ENCODE results near the gene FHDC1. TPM values are rescaled to one million over a fixed set of nuclear protein-coding genes. Genes with fewer than 3 reads are reported as not detected.

FHDC1 gene
- total RNA-seq, 1 experiment from 2014 or later: 19.9 TPM

GRCh38 chr4:152994038-152994437 is 57.9 kb downstream of the FHDC1 start:
- Mint-ChIP-seq H3K27me3 (ENCODE audit: low read depth) (peaks cover 12% of the 10 kb centered on the region), H3K4me1 (peaks cover 28 to 33% of the 10 kb centered on the region in 2 experiments), H3K9me3 (no peaks in the 10 kb centered on the region; a peak in 1 of 5 replicates), H3K27ac (no peak overlapping the region; a peak in 1 of 7 replicates), H3K4me3 (no peak overlapping the region), H3K36me3 (ENCODE audit: insufficient read depth in 1 of 3, low read depth in 3 of 3) (no peaks in the 10 kb centered on the region; a peak in 1 of 7 replicates)
- no peak overlapping the region for H4K5ac ChIP-seq (ENCODE audit: insufficient read length, low read depth, low read length)
- no peak overlapping the region for H4K91ac ChIP-seq (ENCODE audit: insufficient read length, low read depth, low read length)
- H2BK5ac ChIP-seq (ENCODE audit: insufficient read length, low read length): no peak overlapping the region
- no CpG with 5 or more reads among the region's 3 CpGs for WGBS (ENCODE audit: extremely low coverage, insufficient read length, low lambda C conversion rate)
- H3K27ac ChIP-seq (ENCODE audit: insufficient read length, low read depth, low read length): no peak overlapping the region
- no peaks in the 10 kb centered on the region for H3K79me2 ChIP-seq (ENCODE audit: insufficient read depth, low read length)
- H2BK120ac ChIP-seq (ENCODE audit: low read depth, low read length, poor library complexity, severe bottlenecking): no peak overlapping the region
- no peak overlapping the region for H2AFZ ChIP-seq (ENCODE audit: low read length)
- DNase-seq: no peak
- H3K4me2 ChIP-seq (ENCODE audit: insufficient read depth, insufficient read length, low read length): no peak overlapping the region
- no peak overlapping the region for H3K56ac ChIP-seq (ENCODE audit: insufficient read length, low read depth, low read length)
- H3K9ac ChIP-seq (ENCODE audit: extremely low read depth, insufficient read length, low read length): no peak overlapping the region
- no peak overlapping the region for H2BK15ac ChIP-seq (ENCODE audit: low read depth, low read length)
- no peak overlapping the region for H3K18ac ChIP-seq (ENCODE audit: insufficient read length, low read depth, low read length)
- H3K4me1 ChIP-seq (ENCODE audit: insufficient read depth, low read length): peaks cover 6% of the 10 kb centered on the region; the same call in 1 of the 2 replicates
- no peaks in the 10 kb centered on the region; the same call in 1 of the 2 replicates for H3K27me3 ChIP-seq (ENCODE audit: insufficient read depth, low read length)
- no peak overlapping the region for H3K14ac ChIP-seq (ENCODE audit: insufficient read depth, low read length)
- no peak overlapping the region for H3K23ac ChIP-seq (ENCODE audit: insufficient read length, low read depth, low read length)
- no peak for TF ChIP-seq CTCF (conservative IDR thresholded peaks at IDR 0.05)
- H2BK12ac ChIP-seq (ENCODE audit: insufficient read length, low read depth, low read length): no peak overlapping the region
- no peak overlapping the region for H2BK20ac ChIP-seq (ENCODE audit: low read depth, low read length, poor library complexity, severe bottlenecking)
- H2AK5ac ChIP-seq (ENCODE audit: insufficient read length, low read length): no peak overlapping the region
- H3K79me1 ChIP-seq (ENCODE audit: insufficient read depth, low read depth, low read length, poor library complexity, severe bottlenecking): no peaks in the 10 kb centered on the region
- no peak overlapping the region for H3K4ac ChIP-seq (ENCODE audit: low read depth, low read length)
- H3K9me3 ChIP-seq (ENCODE audit: control insufficient read depth, low read depth, low read length): no peaks in the 10 kb centered on the region
- H4K20me1 ChIP-seq (ENCODE audit: control insufficient read depth, insufficient read depth, insufficient read length): no peaks in the 10 kb centered on the region
- H3K23me2 ChIP-seq (ENCODE audit: insufficient read length, low read depth, low read length, poor library complexity, severe bottlenecking): no peaks in the 10 kb centered on the region
- H4K8ac ChIP-seq (replicated peaks; ENCODE audit: insufficient read length, low read depth, low read length): no peak overlapping the region
- H3T11ph ChIP-seq (ENCODE audit: low read length): no peak overlapping the region

Data from H9 (cell line).